ENCODE measurements around the gene TRAPPC3L.

- TF ChIP-seq TAF1 (IDR thresholded peaks at IDR 0.05; ENCODE audit: borderline replicate concordance, low read depth, low read length): no peak
- TF ChIP-seq YY1 (IDR thresholded peaks at IDR 0.05; ENCODE audit: low read depth): no peak
- no peak for TF ChIP-seq MXI1 (IDR thresholded peaks at IDR 0.05; ENCODE audit: low read depth, low read length)
- no peak for TF ChIP-seq CTCF (IDR thresholded peaks at IDR 0.05)
- no peak for TF ChIP-seq REST (IDR thresholded peaks at IDR 0.05; ENCODE audit: low read depth, low read length)
- TF ChIP-seq EZH2phosphoT487 (IDR thresholded peaks at IDR 0.05; ENCODE audit: borderline replicate concordance, low read depth): no peak
- TF ChIP-seq ZBTB33 (IDR thresholded peaks at IDR 0.05; ENCODE audit: borderline replicate concordance, low read depth): no peak
- TF ChIP-seq GABPA (IDR thresholded peaks at IDR 0.05; ENCODE audit: low read depth): no peak
- TF ChIP-seq CHD2 (IDR thresholded peaks at IDR 0.05; ENCODE audit: low read length, partially characterized antibody): no peak
- no peak for TF ChIP-seq EP300 (IDR thresholded peaks at IDR 0.05; ENCODE audit: borderline replicate concordance in 1 of 2, low read depth in 1 of 2, low read length in 1 of 2)
- no peak for TF ChIP-seq JUND (IDR thresholded peaks at IDR 0.05)
- TF ChIP-seq FOSL2 (IDR thresholded peaks at IDR 0.05; ENCODE audit: borderline replicate concordance, low read depth): no peak
- no peak for TF ChIP-seq IRF3 (IDR thresholded peaks at IDR 0.05; ENCODE audit: low read depth, low read length)
These were observed 61.9 kb downstream of the TRAPPC3L start for GRCh38 chr6:116483616-116484015.
